ENCODE measurements around the gene TSPAN17. TPM values are rescaled to one million over a fixed set of nuclear protein-coding genes. Genes with fewer than 3 reads are reported as not detected.

Gene TSPAN17
- total RNA-seq, 1 donor from 2014 or later: 57.5 TPM

Small RNA genes within 50 kb of the gene (microRNA-seq; reads per million reads assigned to microRNA genes)
- gene MIR4281 (ENCODE audit: unreplicated experiment): not detected

Other genes starting within 250 kb of the TSPAN17 start
- gene CLTB, start 230.9 kb upstream of the TSPAN17 start, total RNA-seq (ENCODE audit: unreplicated experiment): 35.2 TPM
- gene FAF2, start 199.1 kb upstream of the TSPAN17 start, total RNA-seq (ENCODE audit: unreplicated experiment): 40.6 TPM
- 103 TPM for gene RNF44, start 110.1 kb upstream of the TSPAN17 start, total RNA-seq (ENCODE audit: unreplicated experiment)
- gene CDHR2, start 98.1 kb upstream of the TSPAN17 start, total RNA-seq (ENCODE audit: unreplicated experiment): 0.85 TPM
- gene GPRIN1, start 37.3 kb upstream of the TSPAN17 start, total RNA-seq (ENCODE audit: unreplicated experiment): 3.9 TPM
- 0.80 TPM for gene SNCB, start 16.9 kb upstream of the TSPAN17 start, total RNA-seq (ENCODE audit: unreplicated experiment)
- 0.54 TPM for gene EIF4E1B, start 16.8 kb upstream of the TSPAN17 start, total RNA-seq (ENCODE audit: unreplicated experiment)
- gene UNC5A, start 163.1 kb downstream of the TSPAN17 start, total RNA-seq (ENCODE audit: unreplicated experiment): not detected

All from endothelial cell (in vitro differentiated cells).